ENCODE measurements around the gene MADD.
A peak's percentile ranks its signal among the peaks of the same experiment; 100 is the strongest.

MADD gene

GRCh38 chr11:47253660-47254059, 16.3 kb upstream of the MADD start:
- DNase-seq, result no peak

GRCh38 chr11:47254386-47254785, 15.5 kb upstream of the MADD start:
- no peak for DNase-seq

GRCh38 chr11:47256374-47256773, 13.6 kb upstream of the MADD start:
- DNase-seq, result no peak

- no peak for DNase-seq
These were observed 12.8 kb upstream of the MADD start for GRCh38 chr11:47257177-47257516.

- peak; percentile 50 for DNase-seq
These were observed 12.2 kb upstream of the MADD start, which contains the start of gene NR1H3 for GRCh38 chr11:47257517-47258316. TSS of gene NR1H3 (plus strand) at chr11:47257996. CDS start at chr11:47259217, 1,221 bp downstream.

GRCh38 chr11:47258317-47258902, 11.5 kb upstream of the MADD start:
- no peak for DNase-seq

GRCh38 chr11:47259232-47259977, 10.5 kb upstream of the MADD start:
- no peak for DNase-seq

- no peak for DNase-seq
These were observed 9.6 kb upstream of the MADD start for GRCh38 chr11:47260366-47260765.

- no peak for DNase-seq
These were observed 8.6 kb upstream of the MADD start for GRCh38 chr11:47261291-47261800.

GRCh38 chr11:47264119-47264518, 5.8 kb upstream of the MADD start:
- no peak for DNase-seq

- DNase-seq, result no peak
These were observed 5.4 kb upstream of the MADD start for GRCh38 chr11:47264521-47264920.

GRCh38 chr11:47267876-47268275, 2.1 kb upstream of the MADD start:
- DNase-seq, result no peak

- no peak for DNase-seq
These were observed 1.4 kb upstream of the MADD start for GRCh38 chr11:47268448-47269001.

GRCh38 chr11:47269002-47269828, 718 bp upstream of the MADD start:
- DNase-seq, result peak; percentile 91

GRCh38 chr11:47270331-47271271, 668 bp downstream of the MADD start:
- DNase-seq, result peak; percentile 50

- no peak for DNase-seq
These were observed 1.4 kb downstream of the MADD start for GRCh38 chr11:47271328-47271727.

GRCh38 chr11:47271961-47272661, 2.2 kb downstream of the MADD start:
- DNase-seq, result no peak

GRCh38 chr11:47272706-47273105, 2.8 kb downstream of the MADD start:
- DNase-seq, result no peak

GRCh38 chr11:47274495-47275235, 4.7 kb downstream of the MADD start:
- DNase-seq, result no peak

GRCh38 chr11:47276923-47277322, 7.0 kb downstream of the MADD start:
- DNase-seq, result no peak

All from fibroblast of upper back skin (primary cell).